Upper lobe of right lung (tissue), 1 donor: Measurements from ENCODE around the gene PRKCA. TPM values are rescaled to one million over a fixed set of nuclear protein-coding genes. Genes with fewer than 3 reads are reported as not detected.
A peak's percentile ranks its signal among the peaks of the same experiment; 100 is the strongest.
"Not testable (repeated sequence)": the region's sequence is repeated elsewhere in the genome, so short reads cannot be mapped to it uniquely, and the experiment has no call there.

Experiments used
- ATAC-seq: fragments of 200-7000 bp; cut with Tn5 transposase; one replicate; pipeline ENCODE4 v1.9.1; 2020; ENCODE audit warnings: mild to moderate bottlenecking, moderate library complexity
- DNase-seq: peaks from one replicate; pipeline ENCODE4 v3.0.0-alpha.2; 2020
- H3K27ac ChIP-seq: fragments of 200-600 bp; one replicate; pipeline ENCODE4 v1.8.0; 2022
- H3K27me3 ChIP-seq: fragments of 200-600 bp; one replicate; pipeline ENCODE4 v1.8.0; 2022; ENCODE audit warnings: mild to moderate bottlenecking
- H3K36me3 ChIP-seq: fragments of 200-600 bp; one replicate; pipeline ENCODE4 v1.8.0; 2022
- H3K4me1 ChIP-seq: fragments of 200-600 bp; one replicate; pipeline ENCODE4 v1.8.0; 2022
- H3K4me3 ChIP-seq: fragments of 200-600 bp; one replicate; pipeline ENCODE4 v1.8.0; 2022; ENCODE audit warnings: mild to moderate bottlenecking
- H3K9me3 ChIP-seq: fragments of 200-600 bp; one replicate; pipeline ENCODE4 v1.8.0; 2022
- CTCF ChIP-seq: fragments of 200-600 bp; IDR thresholded peaks from one replicate; pipeline ENCODE4 v1.8.0; 2022; ENCODE audit warnings: antibody characterized with exemption
- intact Hi-C: fragments of 100-400 bp; cut with DNase I; formaldehyde crosslinking; loops from one replicate; pipeline ENCODE4 v1.11.0; 2022
- total RNA-seq: library from RNA; stranded (reverse); fragmentation: NEBNext Ultra II Directional; extraction: Animal tissue kit (Norgen Biotek cat#: 25700); gene quantifications from one replicate; pipeline ENCODE4 v1.2.1, GENCODE V29; 2021
- donor health status: DM: no; HTN: yes; CAD: no; lungs with severe emphysema.

PRKCA gene
- total RNA-seq, 1 donor from 2014 or later: 43.4 TPM

- no peak for DNase-seq
- ATAC-seq: no peak
- Histone ChIP-seq H3K27ac (no peak overlapping the region), H3K36me3 (no peaks in the 10 kb centered on the region), H3K9me3 (no peaks in the 10 kb centered on the region), H3K27me3 (no peaks in the 10 kb centered on the region), H3K4me3 (no peak overlapping the region), H3K4me1 (peaks cover 24% of the 10 kb centered on the region)
- TF ChIP-seq CTCF: no peak
- intact Hi-C loops: no loop called here
Observed at GRCh38 chr17:66349521-66350254, 47.3 kb downstream of the PRKCA start.

GRCh38 chr17:66350576-66350975 is 48.2 kb downstream of the PRKCA start:
- ATAC-seq, intact Hi-C loops, DNase-seq: not testable (repeated sequence)

GRCh38 chr17:66351033-66351432 is 48.6 kb downstream of the PRKCA start:
- DNase-seq (peak; percentile 87), ATAC-seq (peak; percentile 86)
- intact Hi-C loops: no loop called here
- no peaks in the 10 kb centered on the region for H3K9me3 ChIP-seq
- no peak overlapping the region for H3K4me3 ChIP-seq
- H3K4me1 ChIP-seq: peaks cover 24% of the 10 kb centered on the region
- no peaks in the 10 kb centered on the region for H3K36me3 ChIP-seq
- peak overlapping the region; percentile 11 for H3K27ac ChIP-seq
- no peak for TF ChIP-seq CTCF
- no peaks in the 10 kb centered on the region for H3K27me3 ChIP-seq

More at GRCh38 chr17:66350576-66350975, 48.2 kb downstream of the PRKCA start:
- H3K36me3 ChIP-seq, H3K9me3 ChIP-seq, H3K4me3 ChIP-seq, H3K27me3 ChIP-seq, H3K27ac ChIP-seq: not testable (repeated sequence)
- H3K4me1 ChIP-seq: peaks cover 24% of the 10 kb centered on the region

- Histone ChIP-seq H3K4me3 (no peak overlapping the region), H3K27ac (no peak overlapping the region), H3K27me3 (no peaks in the 10 kb centered on the region), H3K4me1 (peaks cover 24% of the 10 kb centered on the region), H3K36me3 (no peaks in the 10 kb centered on the region), H3K9me3 (no peaks in the 10 kb centered on the region)
- intact Hi-C loops: no loop called here
- ATAC-seq (no peak), DNase-seq (no peak)
- TF ChIP-seq CTCF: no peak
Observed at GRCh38 chr17:66351701-66352100, 49.3 kb downstream of the PRKCA start.

GRCh38 chr17:66353937-66354401 is 51.6 kb downstream of the PRKCA start:
- Histone ChIP-seq H3K36me3 (no peaks in the 10 kb centered on the region), H3K27ac (no peak overlapping the region), H3K4me1 (peaks cover 23% of the 10 kb centered on the region), H3K9me3 (no peaks in the 10 kb centered on the region), H3K4me3 (no peak overlapping the region), H3K27me3 (no peaks in the 10 kb centered on the region)
- intact Hi-C loops: no loop called here
- ATAC-seq (no peak), DNase-seq (no peak)
- TF ChIP-seq CTCF: no peak

GRCh38 chr17:66354472-66354871 is 52.1 kb downstream of the PRKCA start:
- Histone ChIP-seq H3K27ac (no peak overlapping the region), H3K4me1 (peaks cover 18% of the 10 kb centered on the region), H3K27me3 (no peaks in the 10 kb centered on the region), H3K36me3 (no peaks in the 10 kb centered on the region), H3K9me3 (no peaks in the 10 kb centered on the region), H3K4me3 (no peak overlapping the region)
- no peak for ATAC-seq
- intact Hi-C loops: no loop called here
- TF ChIP-seq CTCF: no peak
- no peak for DNase-seq
